Endothelial cell of umbilical vein (primary cell): Measurements from ENCODE around the gene VPREB1.

Experiments used
- EZH2 ChIP-seq: IDR thresholded peaks from 2 replicates; pipeline ENCODE4 v1.6.1; 2012; ENCODE audit warnings: borderline replicate concordance, low read depth, mild to moderate bottlenecking, moderate library complexity, low read length, inconsistent platforms; ENCODE audit not compliant: severe bottlenecking
- JUN ChIP-seq: IDR thresholded peaks from 2 replicates; pipeline ENCODE4 v1.6.1; 2011; ENCODE audit warnings: borderline replicate concordance, low read depth; ENCODE audit not compliant: insufficient read length, insufficient read depth
- MYC ChIP-seq: IDR thresholded peaks from one replicate; pipeline ENCODE4 v1.6.1; 2011; ENCODE audit warnings: mild to moderate bottlenecking, low read depth, low read length
- POLR2A ChIP-seq: IDR thresholded peaks from 2 replicates; pipeline ENCODE4 v1.6.1; 2012; ENCODE audit warnings: low read depth, mild to moderate bottlenecking, control low read depth, low read length
- POLR2AphosphoS5 ChIP-seq: IDR thresholded peaks from 2 replicates; pipeline ENCODE4 v1.6.1; 2012; ENCODE audit warnings: low read depth, mild to moderate bottlenecking, control low read depth, low read length, moderate library complexity; ENCODE audit not compliant: insufficient read depth
- TF ChIP-seq, protein P1 (sequence below), 2 donors: IDR thresholded peaks; 1 replicate in 1 of 2; 2 replicates in 1 of 2; pipeline ENCODE4 v1.5.1; 2011; ENCODE audit warnings: low read length in 2 of 2, mild to moderate bottlenecking in 2 of 2, moderate library complexity in 2 of 2, control low read depth in 1 of 2, inconsistent platforms in 1 of 2, low read depth in 1 of 2; ENCODE audit not compliant: insufficient read depth in 1 of 2; ENCODE audit errors: extremely low read depth in 1 of 2

GRCh38 chr22:22208652-22209051 lies 35.9 kb upstream of the VPREB1 start:
- TF ChIP-seq, protein P1, sequence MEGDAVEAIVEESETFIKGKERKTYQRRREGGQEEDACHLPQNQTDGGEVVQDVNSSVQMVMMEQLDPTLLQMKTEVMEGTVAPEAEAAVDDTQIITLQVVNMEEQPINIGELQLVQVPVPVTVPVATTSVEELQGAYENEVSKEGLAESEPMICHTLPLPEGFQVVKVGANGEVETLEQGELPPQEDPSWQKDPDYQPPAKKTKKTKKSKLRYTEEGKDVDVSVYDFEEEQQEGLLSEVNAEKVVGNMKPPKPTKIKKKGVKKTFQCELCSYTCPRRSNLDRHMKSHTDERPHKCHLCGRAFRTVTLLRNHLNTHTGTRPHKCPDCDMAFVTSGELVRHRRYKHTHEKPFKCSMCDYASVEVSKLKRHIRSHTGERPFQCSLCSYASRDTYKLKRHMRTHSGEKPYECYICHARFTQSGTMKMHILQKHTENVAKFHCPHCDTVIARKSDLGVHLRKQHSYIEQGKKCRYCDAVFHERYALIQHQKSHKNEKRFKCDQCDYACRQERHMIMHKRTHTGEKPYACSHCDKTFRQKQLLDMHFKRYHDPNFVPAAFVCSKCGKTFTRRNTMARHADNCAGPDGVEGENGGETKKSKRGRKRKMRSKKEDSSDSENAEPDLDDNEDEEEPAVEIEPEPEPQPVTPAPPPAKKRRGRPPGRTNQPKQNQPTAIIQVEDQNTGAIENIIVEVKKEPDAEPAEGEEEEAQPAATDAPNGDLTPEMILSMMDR (IDR thresholded peaks at IDR 0.05; ENCODE audit: extremely low read depth in 1 of 2, insufficient read depth in 1 of 2, low read depth in 1 of 2, low read length in 2 of 2) = no peak
- TF ChIP-seq POLR2A = no peak
- no peak for TF ChIP-seq EZH2
- no peak for TF ChIP-seq POLR2AphosphoS5
- TF ChIP-seq JUN = no peak
- no peak for TF ChIP-seq MYC
